B cell (primary cell): ENCODE results near the gene TXN.

Experiments
- EZH2 ChIP-seq: IDR thresholded peaks from 2 replicates; pipeline ENCODE4 v1.6.1; 2012; ENCODE audit warnings: borderline replicate concordance, low read depth, mild to moderate bottlenecking, moderate library complexity, low read length; ENCODE audit not compliant: insufficient read depth, poor library complexity, severe bottlenecking
- TF ChIP-seq, protein P1 (sequence below): fragments of 200-600 bp; IDR thresholded peaks from one replicate; pipeline ENCODE4 v1.8.0; 2022; ENCODE audit warnings: antibody characterized with exemption, mild to moderate bottlenecking

DNA sequence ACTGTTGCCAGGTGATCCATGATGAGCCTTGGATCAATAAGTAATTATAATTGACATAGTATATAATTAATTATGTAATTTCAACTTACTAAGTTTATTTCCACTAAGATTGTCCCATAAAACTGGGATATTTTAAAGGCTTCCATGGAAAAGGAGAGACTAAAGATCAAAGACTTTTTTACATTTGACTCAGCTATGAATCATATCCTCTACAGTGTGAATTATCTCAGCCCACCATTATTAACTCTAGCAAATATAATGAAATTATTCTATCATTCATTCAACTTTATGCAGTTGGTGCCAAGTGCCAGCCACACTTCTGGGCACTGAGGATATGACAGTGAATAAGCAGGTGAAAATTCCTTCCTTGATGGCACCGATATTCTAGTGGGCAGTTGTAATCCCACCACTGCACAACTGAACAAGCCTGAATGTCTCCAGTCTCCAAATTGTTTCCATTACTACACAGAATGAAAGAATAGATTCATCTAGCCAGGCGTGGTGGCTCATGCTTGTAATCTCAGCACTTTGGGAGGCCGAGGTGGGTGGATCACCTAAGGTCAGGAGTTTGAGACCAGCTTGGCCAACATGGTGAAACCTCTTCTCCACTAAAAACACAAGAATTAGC is 21.9 kb upstream of the TXN start:
- TF ChIP-seq, protein P1, sequence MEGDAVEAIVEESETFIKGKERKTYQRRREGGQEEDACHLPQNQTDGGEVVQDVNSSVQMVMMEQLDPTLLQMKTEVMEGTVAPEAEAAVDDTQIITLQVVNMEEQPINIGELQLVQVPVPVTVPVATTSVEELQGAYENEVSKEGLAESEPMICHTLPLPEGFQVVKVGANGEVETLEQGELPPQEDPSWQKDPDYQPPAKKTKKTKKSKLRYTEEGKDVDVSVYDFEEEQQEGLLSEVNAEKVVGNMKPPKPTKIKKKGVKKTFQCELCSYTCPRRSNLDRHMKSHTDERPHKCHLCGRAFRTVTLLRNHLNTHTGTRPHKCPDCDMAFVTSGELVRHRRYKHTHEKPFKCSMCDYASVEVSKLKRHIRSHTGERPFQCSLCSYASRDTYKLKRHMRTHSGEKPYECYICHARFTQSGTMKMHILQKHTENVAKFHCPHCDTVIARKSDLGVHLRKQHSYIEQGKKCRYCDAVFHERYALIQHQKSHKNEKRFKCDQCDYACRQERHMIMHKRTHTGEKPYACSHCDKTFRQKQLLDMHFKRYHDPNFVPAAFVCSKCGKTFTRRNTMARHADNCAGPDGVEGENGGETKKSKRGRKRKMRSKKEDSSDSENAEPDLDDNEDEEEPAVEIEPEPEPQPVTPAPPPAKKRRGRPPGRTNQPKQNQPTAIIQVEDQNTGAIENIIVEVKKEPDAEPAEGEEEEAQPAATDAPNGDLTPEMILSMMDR = no peak
- TF ChIP-seq EZH2 = no peak
